ENCODE data around the gene NPAS3.

NPAS3 gene

GRCh38 chr14:33475623-33476022 lies 536.9 kb downstream of the NPAS3 start:
- H3K27me3 ChIP-seq (ENCODE audit: insufficient read depth, poor library complexity, severe bottlenecking), result peaks cover 6% of the 10 kb centered on the region
- peak in 1 of 2 experiments; percentile 3 for DNase-seq (ENCODE audit: low read depth in 1 of 2, low spot score in 1 of 2)
- no peak for TF ChIP-seq REST (IDR thresholded peaks at IDR 0.05; ENCODE audit: insufficient replicate concordance, low read depth)
- TF ChIP-seq SPI1 (IDR thresholded peaks at IDR 0.05; ENCODE audit: borderline replicate concordance, low read depth), result no peak
- no peak for TF ChIP-seq GABPA (IDR thresholded peaks at IDR 0.05; ENCODE audit: low read depth)
- H3K27ac ChIP-seq (replicated peaks), result no peak overlapping the region
- no peak overlapping the region for H3K4me3 ChIP-seq (replicated peaks; ENCODE audit: insufficient read depth, low read length)

- Histone ChIP-seq H3K27ac (replicated peaks) (no peak overlapping the region), H3K27me3 (ENCODE audit: insufficient read depth, poor library complexity, severe bottlenecking) (peaks cover 8% of the 10 kb centered on the region), H3K4me3 (replicated peaks; ENCODE audit: insufficient read depth, low read length) (no peak overlapping the region)
- TF ChIP-seq REST (IDR thresholded peaks at IDR 0.05; ENCODE audit: insufficient replicate concordance, low read depth) (no peak), GABPA (IDR thresholded peaks at IDR 0.05; ENCODE audit: low read depth) (no peak), SPI1 (IDR thresholded peaks at IDR 0.05; ENCODE audit: borderline replicate concordance, low read depth) (no peak), CTCF (IDR thresholded peaks at IDR 0.05; ENCODE audit: insufficient read depth, low read length) (no peak), POLR2AphosphoS5 (IDR thresholded peaks at IDR 0.05; ENCODE audit: low read depth) (no peak)
- no peak for DNase-seq (ENCODE audit: low read depth in 1 of 2, low spot score in 1 of 2)
Measured at GRCh38 chr14:33477797-33478196, 539.1 kb downstream of the NPAS3 start.

GRCh38 chr14:33480071-33480886 lies 541.6 kb downstream of the NPAS3 start:
- Histone ChIP-seq H3K27ac (replicated peaks) (no peak overlapping the region), H3K4me3 (replicated peaks; ENCODE audit: insufficient read depth, low read length) (no peak overlapping the region), H3K27me3 (ENCODE audit: insufficient read depth, poor library complexity, severe bottlenecking) (peaks cover 12% of the 10 kb centered on the region)
- no peak for DNase-seq (ENCODE audit: low read depth in 1 of 2, low spot score in 1 of 2)
- TF ChIP-seq GABPA (IDR thresholded peaks at IDR 0.05; ENCODE audit: low read depth) (no peak), REST (IDR thresholded peaks at IDR 0.05; ENCODE audit: insufficient replicate concordance, low read depth) (no peak), SPI1 (IDR thresholded peaks at IDR 0.05; ENCODE audit: borderline replicate concordance, low read depth) (no peak)

- DNase-seq (ENCODE audit: low read depth in 1 of 2, low spot score in 1 of 2), result no peak
- no peak overlapping the region for H3K4me3 ChIP-seq (replicated peaks; ENCODE audit: insufficient read depth, low read length)
Measured at GRCh38 chr14:33480887-33481184, 542.2 kb downstream of the NPAS3 start.

More at GRCh38 chr14:33480887-33481184, 542.2 kb downstream of the NPAS3 start:
- TF ChIP-seq CTCF (IDR thresholded peaks at IDR 0.05; ENCODE audit: insufficient read depth, low read length), result no peak
- TF ChIP-seq POLR2AphosphoS5 (IDR thresholded peaks at IDR 0.05; ENCODE audit: low read depth), result no peak
- TF ChIP-seq REST (IDR thresholded peaks at IDR 0.05; ENCODE audit: insufficient replicate concordance, low read depth), result no peak
- TF ChIP-seq GABPA (IDR thresholded peaks at IDR 0.05; ENCODE audit: low read depth), result no peak
- no peak for TF ChIP-seq SPI1 (IDR thresholded peaks at IDR 0.05; ENCODE audit: borderline replicate concordance, low read depth)
- Histone ChIP-seq H3K27me3 (ENCODE audit: insufficient read depth, poor library complexity, severe bottlenecking) (peaks cover 12% of the 10 kb centered on the region), H3K27ac (replicated peaks) (no peak overlapping the region)

Data from HL-60 (cell line).